A549 (cell line): ENCODE data around the gene SPRED3.

Source experiments
- RCOR1 ChIP-seq: fragments of 150-350 bp; IDR thresholded peaks from 2 replicates; pipeline ENCODE4 v1.6.1; 2014; ENCODE audit warnings: antibody characterized with exemption, low read length, low read depth
- TF ChIP-seq, protein P1 (sequence below): fragments of >200 bp; sonication (Bioruptor Twin); formaldehyde crosslinking; IDR thresholded peaks from 3 replicates; pipeline ENCODE4 v1.5.1; 2016

DNA sequence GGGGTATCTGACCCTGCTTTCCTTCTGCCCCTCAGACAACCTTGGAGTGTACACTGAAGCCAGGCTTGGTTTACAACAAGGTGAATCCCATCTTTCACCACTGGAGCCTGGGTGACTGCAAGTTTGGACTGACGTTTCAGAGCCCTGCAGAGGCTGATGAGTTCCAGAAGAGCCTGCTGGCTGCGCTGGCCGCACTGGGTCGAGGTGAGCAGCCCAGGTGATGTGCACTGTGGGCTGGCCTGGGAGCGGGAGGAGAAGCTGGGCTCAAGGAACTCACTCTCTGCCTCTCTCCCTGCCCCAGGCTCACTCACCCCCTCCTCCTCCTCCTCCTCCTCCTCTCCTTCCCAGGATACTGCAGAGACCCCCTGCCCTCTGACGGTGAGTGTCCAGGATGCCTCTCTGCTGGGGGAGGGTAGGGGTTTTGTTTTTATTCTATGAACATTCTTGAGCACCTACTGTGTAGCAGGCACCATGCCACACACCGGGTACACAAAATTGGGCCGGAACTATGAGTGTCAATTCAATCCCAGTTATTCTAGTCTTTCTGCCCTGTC is 3.5 kb downstream of the SPRED3 start:
- TF ChIP-seq RCOR1: no peak
- TF ChIP-seq, protein P1, sequence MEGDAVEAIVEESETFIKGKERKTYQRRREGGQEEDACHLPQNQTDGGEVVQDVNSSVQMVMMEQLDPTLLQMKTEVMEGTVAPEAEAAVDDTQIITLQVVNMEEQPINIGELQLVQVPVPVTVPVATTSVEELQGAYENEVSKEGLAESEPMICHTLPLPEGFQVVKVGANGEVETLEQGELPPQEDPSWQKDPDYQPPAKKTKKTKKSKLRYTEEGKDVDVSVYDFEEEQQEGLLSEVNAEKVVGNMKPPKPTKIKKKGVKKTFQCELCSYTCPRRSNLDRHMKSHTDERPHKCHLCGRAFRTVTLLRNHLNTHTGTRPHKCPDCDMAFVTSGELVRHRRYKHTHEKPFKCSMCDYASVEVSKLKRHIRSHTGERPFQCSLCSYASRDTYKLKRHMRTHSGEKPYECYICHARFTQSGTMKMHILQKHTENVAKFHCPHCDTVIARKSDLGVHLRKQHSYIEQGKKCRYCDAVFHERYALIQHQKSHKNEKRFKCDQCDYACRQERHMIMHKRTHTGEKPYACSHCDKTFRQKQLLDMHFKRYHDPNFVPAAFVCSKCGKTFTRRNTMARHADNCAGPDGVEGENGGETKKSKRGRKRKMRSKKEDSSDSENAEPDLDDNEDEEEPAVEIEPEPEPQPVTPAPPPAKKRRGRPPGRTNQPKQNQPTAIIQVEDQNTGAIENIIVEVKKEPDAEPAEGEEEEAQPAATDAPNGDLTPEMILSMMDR: no peak
